HG03521 (cell line): Measurements from ENCODE around the gene GDI2.
"Not testable (repeated sequence)": the region's sequence is repeated elsewhere in the genome, so short reads cannot be mapped to it uniquely, and the experiment has no call there.

Source experiments
- ATAC-seq: cut with Tn5 transposase; IDR thresholded peaks from one replicate; pipeline ENCODE4 v1.9.1; 2021; ENCODE audit warnings: mild to moderate bottlenecking, moderate library complexity; ENCODE audit not compliant: unreplicated experiment

GDI2 gene

DNA sequence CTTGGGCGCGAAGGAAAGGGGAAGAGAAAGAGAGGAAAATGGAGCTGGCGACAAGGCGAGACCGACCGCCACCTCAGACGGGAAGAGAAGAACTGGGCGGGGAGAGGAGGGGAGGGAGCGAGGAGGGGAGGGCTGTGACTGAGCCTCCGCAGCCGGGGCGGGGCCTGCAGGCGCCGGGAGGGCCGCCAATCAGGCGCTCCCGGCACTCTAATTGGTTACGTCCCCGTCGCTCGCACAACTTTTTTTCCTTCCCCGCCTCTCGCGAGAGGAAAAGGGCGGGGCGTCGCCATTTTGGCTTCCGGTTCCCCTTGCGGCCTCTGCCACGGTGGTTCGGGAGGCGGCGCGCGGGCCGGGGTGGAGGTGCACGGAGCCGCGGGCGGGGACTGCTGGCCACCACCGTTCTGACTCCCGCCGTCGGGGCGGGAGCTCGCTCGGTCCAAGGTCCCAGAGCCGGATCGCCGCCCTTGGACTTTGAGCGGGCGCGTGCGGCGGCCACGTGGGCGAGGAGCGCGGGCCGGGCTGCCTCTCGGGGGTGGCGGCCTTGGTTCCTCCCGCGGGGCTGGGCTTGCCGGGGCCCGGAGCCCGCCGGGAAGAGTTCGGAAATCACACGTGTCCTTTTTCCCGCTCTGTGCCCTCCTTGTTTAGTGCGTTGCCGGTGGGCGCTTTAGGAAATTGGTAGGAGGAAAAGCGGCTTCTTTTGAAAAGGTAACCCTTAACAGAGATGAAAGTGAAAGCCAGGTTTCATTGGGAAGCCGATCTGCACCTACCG lies at the start of gene GDI2:
Gene GDI2 (minus strand): TSS at position 94 of the 769 bp plus-strand sequence. CDS start 176 bp downstream, outside the sequence.
- ATAC-seq = peak; percentile 84

DNA sequence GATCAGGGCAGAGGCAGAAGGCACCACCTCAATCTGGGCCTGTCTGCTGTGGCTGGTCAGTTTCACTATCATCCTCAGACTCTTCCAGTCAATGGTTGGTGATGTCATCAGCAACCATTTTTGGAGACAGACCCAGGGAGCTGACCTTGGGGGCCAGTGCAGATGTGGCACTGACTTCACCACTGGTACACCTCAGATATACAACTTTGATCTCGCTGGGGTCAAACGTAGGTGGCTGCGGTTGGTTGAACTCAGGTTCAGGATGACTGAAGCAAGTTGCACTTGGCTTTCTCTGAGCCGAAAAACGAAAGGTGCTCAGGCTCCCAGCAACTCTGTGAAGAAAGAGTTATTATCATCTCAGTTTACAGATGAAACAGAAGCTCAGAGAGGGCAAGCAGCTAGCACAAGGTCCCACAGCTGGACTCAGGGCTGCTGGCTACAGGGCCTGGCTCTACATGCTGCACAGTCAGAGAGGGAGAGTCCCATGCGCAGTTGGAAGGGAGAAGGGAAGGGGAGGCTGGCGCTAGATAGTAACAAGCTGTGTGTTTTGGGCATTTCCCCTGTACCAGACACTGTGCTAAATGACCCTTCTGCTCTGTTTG lies 49.2 kb upstream of the GDI2 start:
- ATAC-seq = peak; percentile 94

DNA sequence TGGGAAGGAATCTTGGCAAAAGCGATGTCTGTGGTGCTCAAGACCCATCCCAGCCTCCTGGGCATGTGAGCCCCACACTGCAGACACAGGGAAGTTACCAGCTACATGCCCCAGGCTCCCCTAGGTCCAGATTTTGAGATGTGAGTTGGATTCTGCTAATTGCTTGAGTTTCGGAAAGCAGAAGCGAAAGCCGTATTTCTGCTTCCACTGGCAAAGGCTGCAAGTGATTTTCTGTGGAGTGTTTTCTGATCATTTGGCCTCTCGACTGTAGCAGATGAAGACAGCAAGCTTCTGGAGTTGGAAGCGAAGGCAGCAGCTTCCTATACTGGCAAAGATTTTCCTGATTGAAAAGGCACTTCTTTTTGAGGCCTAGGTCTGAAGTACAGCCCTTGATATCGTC lies 46.8 kb upstream of the GDI2 start:
- ATAC-seq = no peak

DNA sequence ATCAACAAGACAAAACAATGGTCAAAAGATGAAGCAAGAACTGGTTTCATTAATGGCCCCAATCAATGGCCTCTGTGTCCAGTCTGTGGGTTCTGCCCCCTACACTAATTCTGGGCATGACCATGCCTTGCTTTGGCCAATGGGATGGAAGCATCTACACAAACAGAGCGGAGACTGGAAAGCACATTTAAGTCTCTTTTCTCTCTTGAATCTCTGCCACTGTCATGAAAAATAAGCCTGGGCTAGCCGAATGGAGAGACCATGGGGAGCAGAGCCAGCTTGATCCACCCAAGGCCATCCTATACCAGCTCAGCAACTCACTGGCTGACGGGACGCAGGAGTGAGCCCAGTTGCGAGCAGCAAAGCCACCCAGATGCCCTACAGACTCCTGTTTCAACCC lies 45.6 kb upstream of the GDI2 start:
- no peak for ATAC-seq

DNA sequence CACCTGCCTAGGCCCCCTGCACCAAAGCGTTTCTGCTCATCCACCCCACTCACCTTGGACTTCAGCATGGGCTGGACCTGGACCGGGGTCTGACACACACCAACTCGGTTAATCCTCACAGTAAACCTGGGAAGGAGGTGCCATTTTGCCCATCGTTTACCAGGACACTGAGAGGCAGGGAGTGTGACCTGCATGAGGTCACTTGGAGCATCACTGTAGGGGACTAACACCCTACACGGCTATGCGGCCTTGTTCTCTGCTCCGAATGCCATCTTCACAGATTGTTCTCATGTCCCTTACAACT lies 43.4 kb upstream of the GDI2 start:
- no peak for ATAC-seq

DNA sequence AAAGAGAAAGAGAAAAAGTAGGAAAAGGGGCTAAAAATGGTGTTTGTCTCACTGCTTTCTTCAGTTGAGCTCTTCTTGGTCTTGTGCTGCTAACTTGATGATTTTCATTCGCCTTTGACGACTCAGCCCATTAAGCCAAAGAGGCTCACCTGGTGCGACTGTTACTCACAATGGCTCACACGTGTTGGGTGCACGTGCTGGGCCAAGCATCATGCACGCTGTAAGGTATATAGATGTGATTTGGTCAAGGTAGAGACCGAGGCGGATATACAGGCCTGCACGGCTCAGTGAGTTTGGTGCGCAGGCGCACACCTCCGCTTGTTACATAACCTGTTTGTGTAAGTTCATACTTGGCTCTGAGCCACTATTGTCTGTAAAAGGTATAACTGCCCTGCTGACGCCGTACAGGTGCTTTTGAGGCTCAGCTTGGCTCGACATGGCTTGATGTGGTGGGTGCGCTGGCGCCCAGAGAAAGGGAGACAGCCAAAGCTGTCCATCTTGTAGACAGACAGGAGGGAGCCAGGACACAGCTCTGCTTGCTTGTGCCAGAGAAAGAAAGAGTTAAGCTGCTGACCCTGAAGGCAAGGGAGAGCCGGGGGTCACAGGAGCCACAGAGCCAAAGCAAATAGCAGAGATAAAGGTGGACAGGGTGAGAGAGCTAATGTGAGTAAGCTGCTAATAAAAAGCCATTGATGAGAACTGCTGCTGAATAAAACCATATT lies 42.9 kb upstream of the GDI2 start:
- ATAC-seq = no peak

DNA sequence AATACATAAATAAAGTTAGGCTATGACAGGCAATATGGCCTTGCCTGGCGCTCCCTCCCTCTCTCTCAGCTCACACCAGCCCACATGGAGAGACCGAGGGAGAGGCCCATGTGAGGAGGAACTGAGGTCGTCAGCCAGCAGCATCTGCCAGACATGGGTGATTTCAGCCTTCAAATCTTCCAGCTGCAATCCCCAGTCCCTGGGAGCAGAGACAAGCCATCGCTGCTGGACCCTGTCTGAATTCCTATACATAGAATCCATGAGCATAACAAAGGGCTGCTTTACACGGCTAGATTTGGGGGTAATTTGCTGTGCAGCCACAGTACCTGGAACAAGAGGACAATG lies 40.9 kb upstream of the GDI2 start:
- no peak for ATAC-seq

DNA sequence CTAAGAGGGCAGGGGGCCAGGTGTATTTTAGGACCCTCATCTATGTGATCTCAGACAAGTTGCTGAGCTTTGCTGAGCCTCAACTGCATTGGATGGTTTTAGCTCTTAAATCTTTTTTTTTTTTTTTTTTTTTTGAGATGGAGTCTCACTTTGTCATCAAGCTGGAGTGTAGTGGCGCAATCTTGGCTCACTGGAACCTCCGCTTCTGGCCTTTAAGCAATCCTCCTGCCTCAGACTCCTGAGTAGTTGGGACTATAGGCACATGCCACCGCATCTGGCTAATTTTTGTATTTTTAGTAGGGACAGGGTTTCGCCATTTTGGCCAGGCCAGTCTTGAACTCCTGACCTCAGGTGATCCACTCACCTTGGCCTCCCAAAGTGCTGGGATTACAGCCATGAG lies 33.4 kb upstream of the GDI2 start:
- not testable (repeated sequence) for ATAC-seq

DNA sequence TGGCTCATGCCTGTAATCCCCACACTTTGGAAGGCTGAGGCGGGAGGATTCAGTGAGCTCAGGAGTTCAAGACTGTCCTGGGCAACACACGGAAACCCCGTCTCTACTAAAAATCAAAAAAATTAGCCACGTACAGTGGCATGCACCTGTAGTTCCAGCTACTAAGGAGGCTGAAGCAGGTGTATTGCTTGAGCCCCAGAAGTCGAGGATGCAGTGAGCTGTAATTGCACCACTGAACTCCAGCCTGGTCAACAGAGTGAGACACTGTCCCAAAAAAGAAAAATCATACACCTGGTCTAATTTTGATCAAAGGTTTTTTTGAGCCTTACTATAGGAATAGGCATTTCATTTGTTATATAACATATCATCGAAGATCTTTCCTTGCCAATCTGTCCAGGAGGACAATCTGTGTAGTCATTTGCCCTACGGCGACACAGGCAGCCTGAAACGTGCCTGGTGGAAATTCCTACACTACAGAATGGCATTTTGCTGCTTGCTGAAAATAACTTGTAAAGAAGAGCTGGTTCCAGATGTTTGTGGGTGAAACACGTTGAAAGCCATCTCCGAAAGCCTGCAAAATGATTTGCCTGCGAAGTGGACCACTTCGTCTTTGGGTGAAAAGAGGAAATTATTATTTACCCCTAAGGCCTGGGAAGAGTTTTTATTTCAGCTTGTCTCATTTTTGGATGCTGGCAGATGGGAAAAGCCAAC lies 31.3 kb upstream of the GDI2 start:
- no peak for ATAC-seq

DNA sequence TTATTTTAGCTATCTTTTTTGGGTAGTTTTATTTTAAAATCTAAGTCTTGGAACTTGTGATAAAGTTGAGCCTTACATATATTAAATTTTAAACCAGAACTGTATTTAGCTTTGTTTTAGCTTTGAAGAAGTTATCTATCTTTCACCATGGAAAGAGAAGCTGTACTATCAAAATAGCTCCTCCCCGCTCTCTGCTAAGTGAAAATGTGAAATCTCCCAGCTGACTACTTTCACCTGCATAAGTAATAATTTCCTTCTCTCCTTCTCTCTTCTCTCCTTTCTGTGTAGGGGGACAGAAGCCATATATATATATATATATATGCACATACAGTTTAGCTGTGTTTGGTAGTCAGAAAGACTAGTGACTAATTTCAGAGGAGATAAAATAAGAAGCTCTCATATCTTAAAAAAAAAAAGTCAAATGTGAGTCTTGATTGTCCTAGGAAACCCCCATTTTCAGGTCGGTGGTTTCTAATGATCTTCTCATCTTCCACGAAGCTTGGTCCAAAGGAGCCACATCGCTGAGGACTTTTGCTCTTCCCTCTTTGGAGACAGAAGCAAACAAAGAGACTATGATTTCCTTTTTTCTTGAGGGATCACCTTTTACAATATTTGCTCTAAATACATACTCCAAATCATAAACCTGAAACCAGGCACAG lies 30.6 kb upstream of the GDI2 start:
- ATAC-seq = no peak

DNA sequence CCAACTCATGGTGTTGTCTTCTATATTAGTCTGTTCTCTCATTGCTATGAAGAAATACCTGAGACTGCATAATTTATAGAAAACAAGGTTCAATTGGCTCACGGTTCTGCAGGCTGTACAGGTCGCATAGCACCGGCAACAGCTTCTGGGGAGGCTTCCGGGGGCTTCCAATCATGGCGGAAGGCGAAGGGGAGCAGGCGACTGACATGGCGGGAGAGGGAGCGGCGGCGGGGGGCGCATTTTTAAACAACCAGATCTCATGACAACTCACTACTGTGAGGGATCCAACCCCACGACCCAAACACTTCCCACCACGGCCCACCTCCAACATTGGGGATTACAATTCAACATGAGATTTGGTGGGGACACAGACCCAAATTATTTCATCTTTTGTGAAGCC lies 28.7 kb upstream of the GDI2 start:
- no peak for ATAC-seq

DNA sequence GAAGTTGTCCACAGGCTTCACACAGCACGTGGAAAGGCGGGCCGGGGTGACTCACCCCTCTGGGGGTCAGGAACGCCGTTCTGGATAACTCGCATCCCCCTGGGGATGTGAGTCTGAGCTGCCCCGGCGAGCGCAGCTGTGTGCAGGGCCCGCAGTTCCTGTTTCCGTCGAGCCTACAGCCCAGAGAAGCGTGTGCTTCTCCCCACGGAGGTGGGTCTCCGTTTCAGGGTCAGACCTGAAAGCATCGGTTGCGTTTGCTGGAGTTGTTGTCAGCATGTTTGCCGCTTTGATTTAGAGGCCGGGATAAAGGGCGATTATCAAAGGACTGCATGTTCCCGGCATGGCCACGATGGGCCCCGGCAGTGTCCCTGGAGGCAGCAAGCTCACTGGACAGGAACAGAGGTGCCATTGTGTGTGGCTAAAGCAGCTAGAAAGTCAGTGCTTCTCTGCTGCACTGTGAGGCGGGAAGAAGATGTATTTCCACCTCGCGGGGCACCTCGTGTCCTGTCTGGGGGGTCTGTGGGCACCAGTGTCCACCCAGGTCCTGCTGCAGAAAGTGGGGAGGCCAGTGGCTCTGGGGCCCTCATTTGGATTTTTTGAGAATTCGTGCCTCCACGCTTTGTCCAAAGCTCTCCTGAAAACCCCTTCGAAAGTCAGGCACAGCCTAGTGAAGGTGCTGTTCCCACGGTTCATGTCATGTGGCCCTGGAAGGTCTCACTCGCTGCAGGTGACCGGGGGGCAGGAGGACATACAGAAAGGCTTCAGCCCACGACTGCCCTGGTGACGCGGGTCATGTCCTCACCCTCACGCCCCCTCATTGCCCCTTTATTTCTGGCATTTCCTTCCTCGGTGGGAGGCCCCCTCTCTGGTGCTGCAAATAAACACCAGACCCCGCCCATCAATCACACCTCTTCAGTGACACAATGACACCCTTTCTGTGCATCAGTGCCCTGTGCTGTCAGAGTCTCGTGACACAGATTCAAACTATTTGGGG lies 27.4 kb upstream of the GDI2 start:
- peak; percentile 64 for ATAC-seq

DNA sequence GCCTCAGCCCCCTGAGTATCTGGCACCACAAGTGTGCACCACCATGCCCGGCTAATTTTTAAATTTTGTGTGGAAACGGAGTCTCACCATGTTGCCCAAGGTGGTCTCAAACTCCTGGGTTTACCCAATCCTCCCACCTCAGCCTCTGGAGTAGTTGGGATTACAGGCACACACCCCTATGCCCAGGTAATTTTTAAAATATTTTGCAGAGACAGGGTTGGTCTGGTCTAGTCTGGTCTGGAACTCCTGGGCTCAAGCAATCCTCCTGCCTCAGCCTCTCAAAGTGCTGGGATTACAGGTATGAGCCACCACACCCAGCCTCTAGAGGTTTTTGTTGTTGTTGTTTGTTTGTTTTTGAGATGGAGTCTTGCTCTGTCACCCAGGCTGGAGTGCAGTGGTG lies 22.9 kb upstream of the GDI2 start:
- ATAC-seq = not testable (repeated sequence)

DNA sequence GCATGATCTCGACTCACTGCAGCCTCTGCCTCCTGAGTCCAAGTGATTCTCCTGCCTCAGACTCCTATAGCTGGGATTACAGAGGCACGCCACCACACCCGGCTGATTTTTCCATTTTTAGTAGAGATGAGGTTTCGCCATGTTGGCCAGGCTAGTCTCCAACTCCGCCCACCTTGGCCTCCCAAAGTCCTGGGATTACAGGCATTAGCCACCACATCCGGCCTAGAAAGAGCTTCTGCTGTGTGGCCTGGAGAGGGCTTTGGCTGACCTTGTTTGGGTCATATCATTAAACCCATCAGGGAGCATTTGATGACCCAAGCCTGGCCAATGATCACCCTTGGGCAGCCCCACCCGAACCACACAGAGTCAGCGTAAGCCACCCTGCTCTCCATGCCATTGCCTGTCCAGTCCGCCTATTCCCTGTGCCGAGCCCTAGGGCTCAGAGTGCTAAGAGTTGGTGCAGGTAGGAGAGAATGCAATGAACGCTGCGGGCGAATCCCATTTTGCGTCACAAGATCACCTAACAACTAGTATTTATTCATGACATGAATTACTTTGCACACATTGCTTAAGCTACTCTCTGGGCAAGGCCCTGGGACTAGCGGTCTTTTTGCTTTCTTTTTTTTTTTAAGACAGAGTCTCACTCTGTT lies 22.3 kb upstream of the GDI2 start:
- ATAC-seq = no peak

DNA sequence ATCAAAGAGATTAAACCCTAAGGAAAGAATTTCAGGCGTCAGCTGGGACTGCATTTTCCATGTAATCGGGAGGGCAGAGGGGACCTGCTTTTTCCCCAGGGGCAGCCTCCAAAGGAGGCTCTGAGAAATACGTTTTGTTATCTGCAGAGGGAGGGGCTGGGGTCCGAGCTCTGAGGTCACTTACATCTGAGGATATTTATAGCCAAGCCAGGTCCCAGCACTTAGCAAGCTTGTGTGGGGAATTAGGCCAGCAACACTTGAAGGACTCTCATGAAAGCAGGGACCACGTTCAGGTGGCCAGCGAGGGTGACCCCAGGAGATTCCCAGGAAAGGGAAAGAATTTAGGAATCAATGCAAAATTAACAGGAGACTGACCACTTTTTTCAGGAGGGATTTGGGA lies 20.6 kb upstream of the GDI2 start:
- ATAC-seq = no peak

DNA sequence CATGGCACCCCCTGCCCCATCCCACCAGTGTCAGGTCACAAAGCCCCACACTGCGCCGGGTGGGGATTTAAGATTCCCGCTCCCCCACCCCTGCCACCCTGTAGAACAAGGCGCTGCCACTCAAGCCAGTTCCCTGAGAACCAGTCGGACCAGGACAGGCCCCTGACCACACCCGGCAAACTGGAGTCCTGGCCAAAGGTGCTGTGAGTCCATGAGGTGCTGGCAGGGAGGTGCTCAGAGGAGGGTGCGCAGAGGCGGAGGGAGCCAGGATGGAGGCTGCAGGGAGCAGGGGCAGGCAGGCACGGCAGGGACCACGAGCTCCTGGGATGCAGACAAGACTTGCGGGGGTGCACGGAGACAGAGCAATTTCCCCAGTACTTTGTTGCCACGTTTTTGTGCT lies 19.7 kb upstream of the GDI2 start:
- ATAC-seq = no peak

DNA sequence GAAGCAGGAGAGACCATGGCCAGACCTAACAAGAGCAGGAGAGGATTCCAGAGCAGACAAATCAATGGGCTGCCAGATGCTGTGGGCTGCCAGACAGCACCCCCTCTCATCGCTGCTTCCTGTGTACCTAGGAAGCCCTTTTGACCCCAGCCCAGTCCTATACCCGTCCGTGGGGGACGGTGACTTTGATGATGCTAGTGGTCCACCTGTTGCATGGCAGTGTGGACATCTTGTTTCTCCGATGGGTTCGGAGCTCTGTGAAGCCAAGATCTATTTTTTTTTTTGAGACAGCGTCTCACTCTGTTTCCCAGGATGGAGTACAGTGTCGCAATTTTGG lies 18.2 kb upstream of the GDI2 start:
- no peak for ATAC-seq

DNA sequence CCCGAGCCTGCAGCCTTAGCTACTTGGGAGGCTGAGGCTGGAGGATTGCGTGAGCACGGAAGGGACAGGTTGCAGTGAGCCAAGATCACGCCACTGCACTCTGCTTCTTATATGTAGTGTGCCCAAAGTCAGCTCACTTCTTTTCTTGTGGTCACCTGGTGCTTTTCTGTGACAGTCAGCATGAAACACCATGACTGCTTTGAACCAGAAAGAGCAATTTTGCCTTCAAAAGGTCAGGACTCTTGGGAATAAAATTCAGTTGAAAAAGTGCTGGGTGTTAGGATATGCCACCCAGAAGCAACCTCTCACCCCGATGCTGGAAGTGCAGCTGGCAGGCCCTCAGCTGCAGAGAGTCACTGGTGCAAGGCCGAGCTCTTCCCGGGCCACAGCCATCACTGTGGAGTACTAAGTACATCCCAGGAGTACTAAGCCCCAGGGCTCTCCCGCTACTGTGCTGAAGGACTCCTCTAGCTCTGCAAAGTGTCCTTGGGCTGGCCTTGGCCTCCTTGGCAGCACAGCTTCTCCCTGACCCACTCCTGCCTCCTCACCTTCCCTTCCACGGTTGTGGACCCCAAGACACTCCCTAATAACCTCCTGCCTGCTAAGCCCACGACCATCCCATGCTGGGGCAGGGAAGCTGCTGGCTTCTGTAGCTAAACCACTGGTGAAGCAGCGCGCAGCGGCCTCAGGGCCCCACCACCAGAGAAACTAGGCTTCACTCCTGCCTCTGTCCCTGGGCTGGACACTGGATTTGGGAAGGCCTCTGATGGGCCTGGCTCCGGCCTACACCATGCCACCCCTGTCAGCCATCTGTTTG lies 17.6 kb upstream of the GDI2 start:
- ATAC-seq = no peak

DNA sequence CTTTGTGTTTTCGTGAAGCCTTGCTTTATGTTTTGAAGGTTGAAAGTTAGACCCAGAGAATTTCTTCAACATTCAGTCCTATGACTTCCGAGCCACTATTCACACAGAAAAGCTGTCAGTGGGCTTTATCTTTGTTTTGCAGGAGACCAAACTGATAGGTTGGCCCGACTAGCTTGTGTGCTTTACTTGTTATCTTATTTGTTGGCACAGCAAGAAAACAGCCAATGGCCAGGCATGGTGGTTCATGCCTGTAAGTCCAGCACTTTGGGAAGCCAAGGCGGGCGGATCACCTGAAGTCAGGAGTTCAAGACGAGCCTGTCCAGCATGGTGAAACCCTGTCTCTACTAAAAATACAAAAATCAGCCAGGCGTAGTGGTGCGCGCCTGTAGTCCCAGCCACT lies 16.0 kb upstream of the GDI2 start:
- no peak for ATAC-seq
